ENCODE results near the gene LILRB1.
"Not testable (repeated sequence)": the region's sequence is repeated elsewhere in the genome, so short reads cannot be mapped to it uniquely, and the experiment has no call there.

DNA sequence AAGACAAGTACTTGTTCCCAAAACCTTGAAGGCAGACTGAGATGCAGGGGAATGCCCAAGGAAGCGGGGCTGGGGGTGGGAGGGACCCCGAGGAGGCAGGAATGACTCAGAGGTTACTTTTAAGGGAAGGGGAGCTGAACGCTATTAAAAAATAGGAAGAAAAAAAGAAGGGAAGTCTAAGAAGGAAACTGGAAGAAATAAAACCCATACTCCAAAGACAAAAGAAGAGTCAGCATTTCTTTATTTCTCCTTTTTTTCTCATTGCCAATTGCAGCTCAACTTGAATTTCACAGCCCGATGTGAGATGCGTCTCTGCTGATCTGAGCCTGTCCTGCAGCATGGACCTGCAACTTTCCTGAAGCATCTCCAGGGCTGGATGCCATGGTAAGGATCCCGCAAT, 13.3 kb downstream of the LILRB1 start:
- TF ChIP-seq, protein P1, sequence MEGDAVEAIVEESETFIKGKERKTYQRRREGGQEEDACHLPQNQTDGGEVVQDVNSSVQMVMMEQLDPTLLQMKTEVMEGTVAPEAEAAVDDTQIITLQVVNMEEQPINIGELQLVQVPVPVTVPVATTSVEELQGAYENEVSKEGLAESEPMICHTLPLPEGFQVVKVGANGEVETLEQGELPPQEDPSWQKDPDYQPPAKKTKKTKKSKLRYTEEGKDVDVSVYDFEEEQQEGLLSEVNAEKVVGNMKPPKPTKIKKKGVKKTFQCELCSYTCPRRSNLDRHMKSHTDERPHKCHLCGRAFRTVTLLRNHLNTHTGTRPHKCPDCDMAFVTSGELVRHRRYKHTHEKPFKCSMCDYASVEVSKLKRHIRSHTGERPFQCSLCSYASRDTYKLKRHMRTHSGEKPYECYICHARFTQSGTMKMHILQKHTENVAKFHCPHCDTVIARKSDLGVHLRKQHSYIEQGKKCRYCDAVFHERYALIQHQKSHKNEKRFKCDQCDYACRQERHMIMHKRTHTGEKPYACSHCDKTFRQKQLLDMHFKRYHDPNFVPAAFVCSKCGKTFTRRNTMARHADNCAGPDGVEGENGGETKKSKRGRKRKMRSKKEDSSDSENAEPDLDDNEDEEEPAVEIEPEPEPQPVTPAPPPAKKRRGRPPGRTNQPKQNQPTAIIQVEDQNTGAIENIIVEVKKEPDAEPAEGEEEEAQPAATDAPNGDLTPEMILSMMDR (conservative IDR thresholded peaks at IDR 0.05; ENCODE audit: low read length) = not testable (repeated sequence)
- TF ChIP-seq EZH2phosphoT487 (IDR thresholded peaks at IDR 0.05; ENCODE audit: borderline replicate concordance) = not testable (repeated sequence)

All from Loucy (cell line).